Measurements from ENCODE around the gene COL9A2. TPM values are rescaled to one million over a fixed set of nuclear protein-coding genes. Genes with fewer than 3 reads are reported as not detected.

COL9A2 gene
- polyA plus RNA-seq, 1 of the 3 experiments (the other 2 are of a cell fraction) = 0.94 TPM

- no peaks in the 10 kb centered on the region for H3K36me3 ChIP-seq (replicated peaks in 1 of 2; ENCODE audit: control insufficient read depth in 1 of 2, insufficient read depth in 2 of 2, low read length in 1 of 2)
- H3K9me3 ChIP-seq = no peaks in the 10 kb centered on the region
- H3K4me1 ChIP-seq (ENCODE audit: control insufficient read depth in 1 of 2, insufficient read depth in 2 of 2, low read depth in 1 of 2, low read length in 1 of 2) = no peaks in the 10 kb centered on the region; a peak in 1 of 4 replicates
- 67% methylated on average over 2 of the region's 2 CpGs for WGBS (ENCODE audit: low lambda C conversion rate)
- no peaks in the 10 kb centered on the region for H3K9me2 ChIP-seq
- H3K27ac ChIP-seq (ENCODE audit: low read depth in 2 of 2, low read length in 1 of 2) = no peak overlapping the region
- H3K79me2 ChIP-seq (ENCODE audit: insufficient read depth) = no peaks in the 10 kb centered on the region
- no peak overlapping the region for H3K9ac ChIP-seq
- H2AFZ ChIP-seq (ENCODE audit: low read depth) = no peak overlapping the region
- no peak overlapping the region for H3K4me2 ChIP-seq
- H3K4me3 ChIP-seq (ENCODE audit: low read depth in 2 of 2, low read length in 1 of 2) = no peak overlapping the region
- H4K20me1 ChIP-seq (ENCODE audit: insufficient read depth) = no peaks in the 10 kb centered on the region
- TF ChIP-seq RAD21 (IDR thresholded peaks at IDR 0.05; ENCODE audit: low read length) (no peak), GATA2 (CRISPR knock-in tag; IDR thresholded peaks at IDR 0.05) (no peak), GABPA (IDR thresholded peaks at IDR 0.05; ENCODE audit: low read depth) (no peak), RFX5 (IDR thresholded peaks at IDR 0.05; ENCODE audit: low read length) (no peak), ZBTB33 (IDR thresholded peaks at IDR 0.05; ENCODE audit: borderline replicate concordance, low read depth) (no peak), POLR2AphosphoS5 (IDR thresholded peaks at IDR 0.05; ENCODE audit: low read depth, low read length) (no peak), RCOR1 (IDR thresholded peaks at IDR 0.05; ENCODE audit: low read length) (no peak), CTCF (IDR thresholded peaks at IDR 0.05) (no peak), TCF12 (IDR thresholded peaks at IDR 0.05) (no peak), NFIC (IDR thresholded peaks at IDR 0.05; ENCODE audit: borderline replicate concordance) (no peak), TEAD4 (IDR thresholded peaks at IDR 0.05; ENCODE audit: borderline replicate concordance, insufficient read depth) (no peak), CHD2 (IDR thresholded peaks at IDR 0.05; ENCODE audit: low read length, partially characterized antibody) (no peak), IRF3 (IDR thresholded peaks at IDR 0.05; ENCODE audit: low read depth, low read length) (no peak), SMC3 (IDR thresholded peaks at IDR 0.05; ENCODE audit: low read depth, low read length) (no peak), TAF1 (IDR thresholded peaks at IDR 0.05; ENCODE audit: borderline replicate concordance, low read depth, low read length) (no peak)
- TF ChIP-seq, protein P1, sequence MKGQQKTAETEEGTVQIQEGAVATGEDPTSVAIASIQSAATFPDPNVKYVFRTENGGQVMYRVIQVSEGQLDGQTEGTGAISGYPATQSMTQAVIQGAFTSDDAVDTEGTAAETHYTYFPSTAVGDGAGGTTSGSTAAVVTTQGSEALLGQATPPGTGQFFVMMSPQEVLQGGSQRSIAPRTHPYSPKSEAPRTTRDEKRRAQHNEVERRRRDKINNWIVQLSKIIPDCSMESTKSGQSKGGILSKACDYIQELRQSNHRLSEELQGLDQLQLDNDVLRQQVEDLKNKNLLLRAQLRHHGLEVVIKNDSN (IDR thresholded peaks at IDR 0.05; ENCODE audit: borderline replicate concordance, low read depth) = no peak
- TF ChIP-seq, protein P2, sequence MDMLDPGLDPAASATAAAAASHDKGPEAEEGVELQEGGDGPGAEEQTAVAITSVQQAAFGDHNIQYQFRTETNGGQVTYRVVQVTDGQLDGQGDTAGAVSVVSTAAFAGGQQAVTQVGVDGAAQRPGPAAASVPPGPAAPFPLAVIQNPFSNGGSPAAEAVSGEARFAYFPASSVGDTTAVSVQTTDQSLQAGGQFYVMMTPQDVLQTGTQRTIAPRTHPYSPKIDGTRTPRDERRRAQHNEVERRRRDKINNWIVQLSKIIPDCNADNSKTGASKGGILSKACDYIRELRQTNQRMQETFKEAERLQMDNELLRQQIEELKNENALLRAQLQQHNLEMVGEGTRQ (IDR thresholded peaks at IDR 0.05; ENCODE audit: borderline replicate concordance, low read depth, low read length) = no peak
- CTCF ChIA-PET = interaction anchor here (1.5 to 3.6 kb wide), 2 partner anchors 9 to 153 kb away, joined by 8 to 22 read pairs; no protein-coding TSS in a partner anchor
- DNase-seq = no peak
- POLR2A ChIA-PET = interaction anchor here (0.7 kb wide), 1 partner anchor 32 kb away, joined by 3 read pairs; no protein-coding TSS in a partner anchor
- no peaks in the 10 kb centered on the region for H3F3A ChIP-seq (replicated peaks; ENCODE audit: insufficient read depth)
- H3K27me3 ChIP-seq (ENCODE audit: insufficient read depth) = no peaks in the 10 kb centered on the region
These were observed 11.2 kb downstream of the COL9A2 start for GRCh38 chr1:40305871-40306270.

All from SK-N-SH (cell line).